ENCODE data around the gene ARHGAP22. TPM values are rescaled to one million over a fixed set of nuclear protein-coding genes. Genes with fewer than 3 reads are reported as not detected.

The ARHGAP22 gene
- total RNA-seq, 1 experiment from 2014 or later = 1.8 TPM

DNA sequence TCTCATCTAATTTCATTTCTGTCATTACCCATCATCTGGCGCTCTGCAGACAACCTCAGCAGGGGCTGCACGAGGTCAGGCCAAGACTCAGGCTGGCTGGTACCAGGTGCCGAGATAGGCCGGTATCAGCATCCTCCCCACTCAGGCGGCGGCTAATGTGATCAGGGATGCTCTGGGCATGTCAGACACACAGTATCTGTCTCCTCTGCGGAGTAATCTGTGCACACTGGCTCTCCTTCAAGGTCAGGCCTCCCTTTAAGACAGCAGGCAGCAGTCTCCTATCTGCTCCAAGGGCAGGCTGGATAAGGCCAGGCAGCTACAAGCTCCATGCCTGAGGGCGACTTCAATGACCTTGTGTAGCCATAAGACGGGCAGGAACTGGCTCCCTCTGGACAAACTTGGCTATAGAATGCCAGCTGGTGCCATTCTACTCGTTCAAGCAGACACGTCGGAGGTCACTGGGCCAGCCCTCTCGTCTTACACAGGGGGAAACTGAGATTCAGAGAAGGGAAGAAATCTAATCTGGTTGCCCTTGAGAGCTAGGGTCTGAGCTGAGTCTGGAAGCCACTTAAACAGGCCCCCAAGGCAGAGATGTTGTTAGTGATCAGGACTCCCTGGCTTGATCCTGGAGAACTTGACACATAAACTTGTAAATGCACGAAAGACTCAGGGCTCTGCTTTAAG lies 59.3 kb downstream of the ARHGAP22 start:
- ChIA-PET CTCF (no interaction called here), POLR2A (no interaction called here)
- Histone ChIP-seq H3K9me3 (ENCODE audit: control insufficient read depth, insufficient read depth, low read depth, low read length) (no peaks in the 10 kb centered on the region), H3K27ac (ENCODE audit: low read length) (no peak overlapping the region), H3K4me3 (ENCODE audit: low read depth in 2 of 2, low read length in 2 of 2) (no peak overlapping the region), H3K27me3 (ENCODE audit: control insufficient read depth, insufficient read depth, low read length) (no peaks in the 10 kb centered on the region), H3K4me1 (ENCODE audit: control insufficient read depth, insufficient read depth, low read length) (no peaks in the 10 kb centered on the region), H3K36me3 (ENCODE audit: control insufficient read depth, insufficient read depth, low read length) (no peaks in the 10 kb centered on the region)
- DNase-seq (ENCODE audit: low read depth, low spot score) (no peak), ATAC-seq (no peak)
- intact Hi-C loops (cut with micrococcal nuclease; ENCODE audit: unreplicated experiment) (no loop called here), in situ Hi-C loops (cut with HindIII; ENCODE audit: low pct_unique_long_range_greater_than_20kb, low sequenced_read_pairs) (no loop called here)
- TF ChIP-seq REST (IDR thresholded peaks at IDR 0.05; ENCODE audit: insufficient read depth in 1 of 2, low read depth in 2 of 2, low read length in 1 of 2) (no peak), TCF7L2 (IDR thresholded peaks at IDR 0.05; ENCODE audit: low read depth, low read length) (no peak), POLR2AphosphoS5 (IDR thresholded peaks at IDR 0.05; ENCODE audit: low read depth, low read length) (no peak), SIN3A (IDR thresholded peaks at IDR 0.05; ENCODE audit: borderline replicate concordance, insufficient read depth, low read depth, low read length) (no peak)
- TF ChIP-seq, protein P1, sequence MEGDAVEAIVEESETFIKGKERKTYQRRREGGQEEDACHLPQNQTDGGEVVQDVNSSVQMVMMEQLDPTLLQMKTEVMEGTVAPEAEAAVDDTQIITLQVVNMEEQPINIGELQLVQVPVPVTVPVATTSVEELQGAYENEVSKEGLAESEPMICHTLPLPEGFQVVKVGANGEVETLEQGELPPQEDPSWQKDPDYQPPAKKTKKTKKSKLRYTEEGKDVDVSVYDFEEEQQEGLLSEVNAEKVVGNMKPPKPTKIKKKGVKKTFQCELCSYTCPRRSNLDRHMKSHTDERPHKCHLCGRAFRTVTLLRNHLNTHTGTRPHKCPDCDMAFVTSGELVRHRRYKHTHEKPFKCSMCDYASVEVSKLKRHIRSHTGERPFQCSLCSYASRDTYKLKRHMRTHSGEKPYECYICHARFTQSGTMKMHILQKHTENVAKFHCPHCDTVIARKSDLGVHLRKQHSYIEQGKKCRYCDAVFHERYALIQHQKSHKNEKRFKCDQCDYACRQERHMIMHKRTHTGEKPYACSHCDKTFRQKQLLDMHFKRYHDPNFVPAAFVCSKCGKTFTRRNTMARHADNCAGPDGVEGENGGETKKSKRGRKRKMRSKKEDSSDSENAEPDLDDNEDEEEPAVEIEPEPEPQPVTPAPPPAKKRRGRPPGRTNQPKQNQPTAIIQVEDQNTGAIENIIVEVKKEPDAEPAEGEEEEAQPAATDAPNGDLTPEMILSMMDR (IDR thresholded peaks at IDR 0.05) = no peak
- BruUV-seq (replicated peaks) = no TSS peak

GRCh38 chr10:48543182-48543844 lies 61.6 kb downstream of the ARHGAP22 start:
- ChIA-PET POLR2A (no interaction called here), CTCF (no interaction called here)
- no peaks in the 10 kb centered on the region for H3K27me3 ChIP-seq (ENCODE audit: control insufficient read depth, insufficient read depth, low read length)
- DNase-seq (ENCODE audit: low read depth, low spot score) (no peak), ATAC-seq (peak; percentile 48; the same call in 1 of the 2 replicates)
- no TSS peak for BruUV-seq (replicated peaks)
- no peak overlapping the region for H3K27ac ChIP-seq (ENCODE audit: low read length)
- TF ChIP-seq, protein P1 (IDR thresholded peaks at IDR 0.05) = no peak
- TF ChIP-seq TCF7L2 (IDR thresholded peaks at IDR 0.05; ENCODE audit: low read depth, low read length) (no peak), REST (IDR thresholded peaks at IDR 0.05; ENCODE audit: insufficient read depth in 1 of 2, low read depth in 2 of 2, low read length in 1 of 2) (no peak), SIN3A (IDR thresholded peaks at IDR 0.05; ENCODE audit: borderline replicate concordance, insufficient read depth, low read depth, low read length) (no peak), POLR2AphosphoS5 (IDR thresholded peaks at IDR 0.05; ENCODE audit: low read depth, low read length) (no peak)
- H3K4me3 ChIP-seq (ENCODE audit: low read depth in 2 of 2, low read length in 2 of 2) = no peak overlapping the region
- H3K36me3 ChIP-seq (ENCODE audit: control insufficient read depth, insufficient read depth, low read length) = no peaks in the 10 kb centered on the region
- intact Hi-C loops (cut with micrococcal nuclease; ENCODE audit: unreplicated experiment) (no loop called here), in situ Hi-C loops (cut with HindIII; ENCODE audit: low pct_unique_long_range_greater_than_20kb, low sequenced_read_pairs) (no loop called here)
- no peaks in the 10 kb centered on the region for H3K4me1 ChIP-seq (ENCODE audit: control insufficient read depth, insufficient read depth, low read length)
- no peaks in the 10 kb centered on the region for H3K9me3 ChIP-seq (ENCODE audit: control insufficient read depth, insufficient read depth, low read depth, low read length)
